ENCODE data around the gene CDR2. TPM values are rescaled to one million over a fixed set of nuclear protein-coding genes. Genes with fewer than 3 reads are reported as not detected.

CDR2 gene
- total and polyA plus RNA-seq, 9 of the 15 experiments (the other 6 are each of a cell fraction or from before 2014, with no cell fraction given) = 4.6 to 30.3 (median 19.9) TPM

- Histone ChIP-seq H3K4me2 (ENCODE audit: insufficient read depth, low read length) (no peak overlapping the region), H4K20me1 (replicated peaks; ENCODE audit: control insufficient read depth, insufficient read depth, low read length) (peaks cover 24% of the 10 kb centered on the region), H3K36me3 (ENCODE audit: control insufficient read depth, insufficient read depth, low read length) (peaks cover 97% of the 10 kb centered on the region), H3K9ac (ENCODE audit: insufficient read depth in 1 of 2, low read depth in 2 of 2, low read length in 2 of 2) (no peak overlapping the region), H3K4me1 (replicated peaks in 1 of 2; ENCODE audit: control insufficient read depth in 2 of 2, insufficient read depth in 2 of 2, low read length in 2 of 2) (no peaks in the 10 kb centered on the region; a peak in 2 of 5 replicates), H3K9me1 (ENCODE audit: control insufficient read depth, insufficient read depth, low read length) (no peaks in the 10 kb centered on the region), H2AFZ (ENCODE audit: low read depth, low read length) (no peak overlapping the region), H3K27me3 (ENCODE audit: control insufficient read depth in 2 of 2, insufficient read depth in 2 of 2, low read length in 2 of 2) (no peaks in the 10 kb centered on the region), H3K4me3 (no peak overlapping the region), H3K9me3 (replicated peaks; ENCODE audit: control insufficient read depth, insufficient read depth, low read depth, low read length) (no peaks in the 10 kb centered on the region), H3K27ac (ENCODE audit: extremely low read depth, low read depth, low read length) (no peak overlapping the region), H3K79me2 (ENCODE audit: control insufficient read depth, insufficient read depth, low read length) (peaks cover 18% of the 10 kb centered on the region)
- 76% methylated on average over 13 of the region's 13 CpGs for WGBS (ENCODE audit: insufficient coverage, low coverage, missing lambda C conversion rate)
- BruUV-seq (replicated peaks) = TSS peak; percentile 18
- POLR2A ChIA-PET = interaction anchor here (1.0 to 1.6 kb wide), 3 partner anchors 9 to 137 kb away, joined by 3 to 5 read pairs (median 4); no protein-coding TSS in a partner anchor
- no peak for DNase-seq (ENCODE audit: extremely low read depth in 1 of 4, low spot score in 3 of 4)
- intact Hi-C loops (cut with micrococcal nuclease) = loop anchor here (2.0 to 10.0 kb wide), 2 partner anchors 1136 to 1164 kb away; no protein-coding TSS in a partner anchor
- no peak for FAIRE-seq
- in situ Hi-C loops (cut with MboI) = no loop called here
- no peak for TF ChIP-seq ZC3H8 (IDR thresholded peaks at IDR 0.05)
- TF ChIP-seq MEF2D (tag; conservative IDR thresholded peaks at IDR 0.05; ENCODE audit: low read depth) = no peak
- TF ChIP-seq SRSF1 (IDR thresholded peaks at IDR 0.05; ENCODE audit: low read depth, low read length) = no peak
- no peak for TF ChIP-seq RCOR1 (IDR thresholded peaks at IDR 0.05; ENCODE audit: borderline replicate concordance in 1 of 2, low read depth in 2 of 2, low read length in 2 of 2)
- no peak for TF ChIP-seq ZNF311 (CRISPR knock-in tag; IDR thresholded peaks at IDR 0.05)
- TF ChIP-seq HCFC1 (IDR thresholded peaks at IDR 0.05; ENCODE audit: low read depth, low read length) = no peak
- no peak for TF ChIP-seq RNF219 (CRISPR knock-in tag; IDR thresholded peaks at IDR 0.05)
- TF ChIP-seq PHF8 (IDR thresholded peaks at IDR 0.05; ENCODE audit: borderline replicate concordance, low read length) = no peak
- no peak for TF ChIP-seq ZNF444 (CRISPR knock-in tag; IDR thresholded peaks at IDR 0.05)
- no peak for TF ChIP-seq ZNF583 (CRISPR knock-in tag; IDR thresholded peaks at IDR 0.05)
- TF ChIP-seq ZFX (CRISPR knock-in tag; IDR thresholded peaks at IDR 0.05) = no peak
- TF ChIP-seq E2F8 (IDR thresholded peaks at IDR 0.05; ENCODE audit: low read depth, partially characterized antibody) = no peak
- TF ChIP-seq CBX5 (IDR thresholded peaks at IDR 0.05; ENCODE audit: borderline replicate concordance, low read depth) = no peak
- no peak for TF ChIP-seq ZNF830 (CRISPR knock-in tag; IDR thresholded peaks at IDR 0.05)
- no peak for TF ChIP-seq THRAP3 (IDR thresholded peaks at IDR 0.05; ENCODE audit: borderline replicate concordance)
- TF ChIP-seq BCOR (IDR thresholded peaks at IDR 0.05) = no peak
- TF ChIP-seq HNRNPLL (IDR thresholded peaks at IDR 0.05; ENCODE audit: low read depth, low read length, poor library complexity, severe bottlenecking) = no peak
- no peak for ATAC-seq
- CTCF ChIA-PET (ENCODE audit: low intra/inter-chr PET ratio) = interaction anchor here (0.6 to 1.1 kb wide), 3 partner anchors 766 to 1164 kb away, joined by 3 to 5 read pairs (median 4); no protein-coding TSS in a partner anchor
Measured at GRCh38 chr16:22320572-22321339, 53.7 kb downstream of the CDR2 start.
